Dermis lymphatic vessel endothelial cell (primary cell): ENCODE results near the gene TEPSIN. TPM values are rescaled to one million over a fixed set of nuclear protein-coding genes. Genes with fewer than 3 reads are reported as not detected.

Source experiments
- total RNA-seq: library from RNA; depleted of rRNA; stranded (reverse); fragments of >200 nt; gene quantifications from 2 replicates; pipeline ENCODE4 v1.2.1, GENCODE V29; 2014

Gene TEPSIN
- total RNA-seq, result 6.1 and 7.6 TPM in 2 replicates

GRCh38 chr17:81238815-81239713 is at the start of gene TEPSIN, which contains the start of gene NDUFAF8:
Gene TEPSIN (minus strand): TSS chr17:81239055. CDS start chr17:81239033, 22 bp downstream.
Gene NDUFAF8 (plus strand): TSS chr17:81239318. CDS start chr17:81239364, 46 bp downstream.

DNA sequence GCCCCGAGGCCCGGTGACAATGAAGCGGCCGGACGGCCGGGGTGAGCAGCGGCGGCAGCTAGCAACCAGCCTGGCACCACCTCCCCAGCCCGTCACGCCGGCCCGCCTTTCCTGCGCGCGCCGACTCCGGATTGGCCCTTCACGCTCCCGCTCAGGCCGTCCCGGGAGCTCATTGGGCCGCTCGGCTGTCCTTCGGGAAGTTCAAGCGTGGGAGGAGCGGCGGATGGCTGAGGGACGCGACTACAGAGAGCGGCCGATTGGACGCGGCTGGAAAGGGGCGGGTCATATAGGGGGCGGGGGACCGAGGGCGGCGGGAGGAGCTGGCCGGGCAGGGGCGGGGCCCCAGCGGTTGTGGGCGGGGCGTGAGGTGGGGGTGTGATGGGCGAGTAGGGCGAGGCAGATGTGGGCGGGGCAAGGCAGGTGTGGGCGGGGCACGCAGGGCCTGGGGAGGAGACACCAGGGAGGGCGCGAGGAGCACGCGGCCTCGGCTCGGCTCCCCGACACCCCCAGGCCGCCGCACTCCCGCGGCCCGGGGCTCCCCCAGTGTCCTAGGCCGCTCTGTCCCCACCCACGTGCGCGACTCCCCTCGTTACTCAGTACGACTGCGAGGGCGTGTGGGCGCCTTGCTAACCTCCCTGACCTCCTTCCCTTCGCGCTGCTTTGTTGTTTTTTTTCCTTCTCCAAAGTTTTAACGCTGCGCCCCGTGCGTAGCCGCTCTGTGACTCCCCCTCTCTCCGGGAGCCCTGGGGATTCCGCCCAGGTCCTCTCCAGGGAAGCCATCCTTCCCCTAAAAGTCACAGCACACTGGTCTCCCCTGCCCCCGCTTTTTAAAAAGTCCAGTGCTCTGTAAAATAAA is 15.7 kb downstream of the TEPSIN start, which contains the start of gene CEP131:
Gene CEP131 (minus strand): TSS at position 60 of the 856 bp plus-strand sequence. CDS start 2,909 bp downstream, outside the sequence.

Other genes starting within 250 kb of the TEPSIN start
- 14.0 and 14.4 TPM in 2 replicates for gene CHMP6, start 247.2 kb downstream of the TEPSIN start, total RNA-seq
- gene BAIAP2, start 203.9 kb downstream of the TEPSIN start, total RNA-seq, result 45.2 and 62.4 TPM in 2 replicates
- not detected in 2 replicates for gene PVALEF, start 73.5 kb downstream of the TEPSIN start, total RNA-seq
- 1.3 and 1.7 TPM in 2 replicates for gene AATK, start 72.8 kb downstream of the TEPSIN start, total RNA-seq
- gene CEP131, start 16.1 kb downstream of the TEPSIN start, total RNA-seq, result 4.2 and 7.2 TPM in 2 replicates
- 10.8 and 14.2 TPM in 2 replicates for gene NDUFAF8, start 263 bp upstream of the TEPSIN start, total RNA-seq
- 53.7 and 67.2 TPM in 2 replicates for gene SLC38A10, start 56.3 kb upstream of the TEPSIN start, total RNA-seq
- gene BAHCC1, start 156.4 kb upstream of the TEPSIN start, total RNA-seq, result 2.3 and 2.7 TPM in 2 replicates